GM21367 (cell line): Measurements from ENCODE around the gene SLC9A2.

Experiments used
- ATAC-seq: cut with Tn5 transposase; IDR thresholded peaks from one replicate; pipeline ENCODE4 v1.9.1; 2021; ENCODE audit not compliant: unreplicated experiment

SLC9A2 gene

GRCh38 chr2:102619414-102620319 is at the start of gene SLC9A2:
Gene SLC9A2, plus strand, starts transcription at chr2:102619553. Its CDS starts 296 bp downstream, at chr2:102619849.
- ATAC-seq: no peak

GRCh38 chr2:102575888-102576287 is 43.5 kb upstream of the SLC9A2 start:
- ATAC-seq: no peak

GRCh38 chr2:102578376-102578775 is 41.0 kb upstream of the SLC9A2 start:
- ATAC-seq: no peak

- no peak for ATAC-seq
These were observed 37.4 kb upstream of the SLC9A2 start for GRCh38 chr2:102581911-102582310.

- no peak for ATAC-seq
These were observed 36.5 kb upstream of the SLC9A2 start for GRCh38 chr2:102582845-102583244.

GRCh38 chr2:102585847-102586404 is 33.4 kb upstream of the SLC9A2 start:
- no peak for ATAC-seq

- ATAC-seq: no peak
These were observed 31.0 kb upstream of the SLC9A2 start for GRCh38 chr2:102588213-102588939.

- ATAC-seq: no peak
These were observed 29.9 kb upstream of the SLC9A2 start for GRCh38 chr2:102589444-102589843.

GRCh38 chr2:102591491-102592045 is 27.8 kb upstream of the SLC9A2 start:
- ATAC-seq: no peak

- no peak for ATAC-seq
These were observed 26.8 kb upstream of the SLC9A2 start for GRCh38 chr2:102592601-102593000.

- no peak for ATAC-seq
These were observed 25.8 kb upstream of the SLC9A2 start for GRCh38 chr2:102593516-102593915.

- no peak for ATAC-seq
These were observed 24.8 kb upstream of the SLC9A2 start for GRCh38 chr2:102594445-102595016.

GRCh38 chr2:102597788-102598187 is 21.6 kb upstream of the SLC9A2 start:
- no peak for ATAC-seq

- no peak for ATAC-seq
These were observed 19.9 kb upstream of the SLC9A2 start for GRCh38 chr2:102599486-102599885.

- no peak for ATAC-seq
These were observed 17.6 kb upstream of the SLC9A2 start for GRCh38 chr2:102601730-102602129.

GRCh38 chr2:102603904-102604303 is 15.4 kb upstream of the SLC9A2 start:
- no peak for ATAC-seq

- ATAC-seq: no peak
These were observed 14.6 kb upstream of the SLC9A2 start for GRCh38 chr2:102604769-102605168.

GRCh38 chr2:102606353-102606752 is 13.0 kb upstream of the SLC9A2 start:
- ATAC-seq: no peak

- peak; percentile 90 for ATAC-seq
These were observed 3.5 kb upstream of the SLC9A2 start for GRCh38 chr2:102615620-102616436.
